Measurements from ENCODE around the gene HIP1. TPM values are rescaled to one million over a fixed set of nuclear protein-coding genes. Genes with fewer than 3 reads are reported as not detected.
"Not testable (repeated sequence)": the region's sequence is repeated elsewhere in the genome, so short reads cannot be mapped to it uniquely, and the experiment has no call there.

Gene HIP1
- total RNA-seq, 2 experiments from 2014 or later: 2.2 to 2.8 TPM

GRCh38 chr7:75616421-75617167, 122.1 kb downstream of the HIP1 start:
- POLR2A ChIA-PET: no interaction called here
- Mint-ChIP-seq H3K4me1 (peaks cover 28% of the 10 kb centered on the region), H3K9me3 (no peaks in the 10 kb centered on the region), H3K36me3 (ENCODE audit: low read depth) (no peaks in the 10 kb centered on the region), H3K27ac (no peak overlapping the region), H3K4me3 (no peak overlapping the region), H3K27me3 (no peaks in the 10 kb centered on the region)
- CTCF ChIA-PET: no interaction called here
- no peak for DNase-seq

- ChIA-PET CTCF (interaction anchor here (0.7 to 1.0 kb wide), 2 partner anchors 125 to 406 kb away, joined by 3 read pairs; no protein-coding TSS in a partner anchor), POLR2A (no interaction called here)
- DNase-seq: no peak
- Mint-ChIP-seq H3K4me3 (no peak overlapping the region), H3K27me3 (no peaks in the 10 kb centered on the region), H3K9me3 (no peaks in the 10 kb centered on the region), H3K27ac (no peak overlapping the region), H3K36me3 (ENCODE audit: low read depth) (no peaks in the 10 kb centered on the region), H3K4me1 (peaks cover 28% of the 10 kb centered on the region)
Measured at GRCh38 chr7:75614401-75614800, 124.3 kb downstream of the HIP1 start.

GRCh38 chr7:75613351-75613750, 125.4 kb downstream of the HIP1 start:
- POLR2A ChIA-PET: no interaction called here
- H3K27me3 Mint-ChIP-seq: no peaks in the 10 kb centered on the region
- no peaks in the 10 kb centered on the region for H3K36me3 Mint-ChIP-seq (ENCODE audit: low read depth)
- H3K27ac Mint-ChIP-seq: no peak overlapping the region
- no peak overlapping the region for H3K4me3 Mint-ChIP-seq
- no peak for DNase-seq
- no peaks in the 10 kb centered on the region for H3K9me3 Mint-ChIP-seq
- CTCF ChIA-PET: interaction anchor here (0.7 to 1.2 kb wide), 5 partner anchors 8 to 45 kb away, joined by 3 read pairs; no protein-coding TSS in a partner anchor
- H3K4me1 Mint-ChIP-seq: peaks cover 22% of the 10 kb centered on the region

- Mint-ChIP-seq H3K27ac (no peak overlapping the region), H3K27me3 (no peaks in the 10 kb centered on the region), H3K4me1 (peaks cover 5% of the 10 kb centered on the region), H3K9me3 (no peaks in the 10 kb centered on the region), H3K4me3 (no peak overlapping the region), H3K36me3 (ENCODE audit: low read depth) (no peaks in the 10 kb centered on the region)
- POLR2A ChIA-PET: no interaction called here
- CTCF ChIA-PET: interaction anchor here (1.3 kb wide), 1 partner anchor 12 kb away, joined by 4 read pairs; no protein-coding TSS in a partner anchor
- DNase-seq: no peak
Measured at GRCh38 chr7:75611557-75612178, 127.1 kb downstream of the HIP1 start.

- H3K36me3 Mint-ChIP-seq (ENCODE audit: low read depth); H3K9me3 Mint-ChIP-seq; POLR2A ChIA-PET; DNase-seq; H3K4me1 Mint-ChIP-seq; H3K27me3 Mint-ChIP-seq; H3K4me3 Mint-ChIP-seq: not testable (repeated sequence)
- CTCF ChIA-PET: interaction anchor here (0.5 to 2.1 kb wide), 5 partner anchors 8 to 102 kb away, joined by 3 to 6 read pairs (median 3); no protein-coding TSS in a partner anchor
- H3K27ac Mint-ChIP-seq: peak overlapping the region; percentile 72
Measured at GRCh38 chr7:75609416-75609815, 129.3 kb downstream of the HIP1 start.

- H3K36me3 Mint-ChIP-seq (ENCODE audit: low read depth): no peaks in the 10 kb centered on the region
- no peak overlapping the region for H3K4me3 Mint-ChIP-seq
- no peak for DNase-seq
- H3K9me3 Mint-ChIP-seq: no peaks in the 10 kb centered on the region
- H3K27me3 Mint-ChIP-seq: no peaks in the 10 kb centered on the region
- H3K27ac Mint-ChIP-seq: no peak overlapping the region
- no peaks in the 10 kb centered on the region for H3K4me1 Mint-ChIP-seq
- ChIA-PET POLR2A (interaction anchor here (0.6 kb wide), 1 partner anchor 14 kb away, joined by 3 read pairs; no protein-coding TSS in a partner anchor), CTCF (interaction anchor here (0.6 to 2.1 kb wide), 4 partner anchors 9 to 103 kb away, joined by 3 to 6 read pairs (median 4); no protein-coding TSS in a partner anchor)
Measured at GRCh38 chr7:75608451-75609122, 130.2 kb downstream of the HIP1 start.

GRCh38 chr7:75604408-75604807, 134.3 kb downstream of the HIP1 start:
- Mint-ChIP-seq H3K4me3 (no peak overlapping the region), H3K27ac (no peak overlapping the region), H3K4me1 (no peaks in the 10 kb centered on the region), H3K36me3 (ENCODE audit: low read depth) (no peaks in the 10 kb centered on the region), H3K9me3 (no peaks in the 10 kb centered on the region), H3K27me3 (no peaks in the 10 kb centered on the region)
- POLR2A ChIA-PET: no interaction called here
- DNase-seq: no peak
- CTCF ChIA-PET: no interaction called here

GRCh38 chr7:75602831-75603230, 135.9 kb downstream of the HIP1 start:
- H3K4me1 Mint-ChIP-seq; H3K36me3 Mint-ChIP-seq (ENCODE audit: low read depth); H3K4me3 Mint-ChIP-seq; H3K27me3 Mint-ChIP-seq; DNase-seq; H3K9me3 Mint-ChIP-seq; H3K27ac Mint-ChIP-seq; POLR2A ChIA-PET: not testable (repeated sequence)
- CTCF ChIA-PET: interaction anchor here (0.6 to 1.3 kb wide), 3 partner anchors 16 to 60 kb away, joined by 3 read pairs; no protein-coding TSS in a partner anchor

GRCh38 chr7:75601539-75601938, 137.2 kb downstream of the HIP1 start:
- CTCF ChIA-PET: interaction anchor here (1.0 kb wide), 1 partner anchor 712 kb away, joined by 3 read pairs; no protein-coding TSS in a partner anchor
- POLR2A ChIA-PET: no interaction called here
- DNase-seq: no peak
- H3K4me3 Mint-ChIP-seq: no peak overlapping the region
- peaks cover 5% of the 10 kb centered on the region for H3K4me1 Mint-ChIP-seq
- H3K27me3 Mint-ChIP-seq: no peaks in the 10 kb centered on the region
- no peak overlapping the region for H3K27ac Mint-ChIP-seq
- no peaks in the 10 kb centered on the region for H3K9me3 Mint-ChIP-seq
- no peaks in the 10 kb centered on the region for H3K36me3 Mint-ChIP-seq (ENCODE audit: low read depth)

- H3K4me1 Mint-ChIP-seq; H3K9me3 Mint-ChIP-seq; H3K27me3 Mint-ChIP-seq; POLR2A ChIA-PET; CTCF ChIA-PET; H3K36me3 Mint-ChIP-seq (ENCODE audit: low read depth); H3K4me3 Mint-ChIP-seq; H3K27ac Mint-ChIP-seq; DNase-seq: not testable (repeated sequence)
Measured at GRCh38 chr7:75600748-75601147, 138.0 kb downstream of the HIP1 start.

- H3K27ac Mint-ChIP-seq: no peak overlapping the region
- H3K27me3 Mint-ChIP-seq: no peaks in the 10 kb centered on the region
- no peaks in the 10 kb centered on the region for H3K36me3 Mint-ChIP-seq (ENCODE audit: low read depth)
- POLR2A ChIA-PET: no interaction called here
- H3K4me1 Mint-ChIP-seq: peaks cover 8% of the 10 kb centered on the region
- H3K4me3 Mint-ChIP-seq: no peak overlapping the region
- no peak for DNase-seq
- CTCF ChIA-PET: interaction anchor here (0.6 kb wide), 1 partner anchor 18 kb away, joined by 4 read pairs; no protein-coding TSS in a partner anchor
- no peaks in the 10 kb centered on the region for H3K9me3 Mint-ChIP-seq
Measured at GRCh38 chr7:75599244-75599781, 139.4 kb downstream of the HIP1 start.

- Mint-ChIP-seq H3K27me3 (no peaks in the 10 kb centered on the region), H3K4me1 (peaks cover 17% of the 10 kb centered on the region)
Measured at GRCh38 chr7:75596727-75597614, 141.8 kb downstream of the HIP1 start.

More at GRCh38 chr7:75596727-75597614, 141.8 kb downstream of the HIP1 start:
- DNase-seq: no peak
- no peaks in the 10 kb centered on the region for H3K36me3 Mint-ChIP-seq (ENCODE audit: low read depth)
- H3K27ac Mint-ChIP-seq: no peak overlapping the region
- ChIA-PET CTCF (interaction anchor here (1.2 to 1.5 kb wide), 3 partner anchors 9 to 21 kb away, joined by 4 to 5 read pairs (median 4); no protein-coding TSS in a partner anchor), POLR2A (interaction anchor here (0.6 to 0.7 kb wide), 2 partner anchors 52 to 69 kb away, joined by 3 to 8 read pairs; no protein-coding TSS in a partner anchor)
- no peaks in the 10 kb centered on the region for H3K9me3 Mint-ChIP-seq
- H3K4me3 Mint-ChIP-seq: no peak overlapping the region
